HG02981 (cell line): ENCODE measurements around the gene PRR14L.
"Not testable (repeated sequence)": the region's sequence is repeated elsewhere in the genome, so short reads cannot be mapped to it uniquely, and the experiment has no call there.

Experiments used
- ATAC-seq: cut with Tn5 transposase; IDR thresholded peaks from one replicate; pipeline ENCODE4 v1.9.1; 2021; ENCODE audit warnings: mild to moderate bottlenecking, moderate library complexity; ENCODE audit not compliant: unreplicated experiment

Gene PRR14L

GRCh38 chr22:31742115-31742514, 7.8 kb downstream of the PRR14L start:
- ATAC-seq, result no peak

DNA sequence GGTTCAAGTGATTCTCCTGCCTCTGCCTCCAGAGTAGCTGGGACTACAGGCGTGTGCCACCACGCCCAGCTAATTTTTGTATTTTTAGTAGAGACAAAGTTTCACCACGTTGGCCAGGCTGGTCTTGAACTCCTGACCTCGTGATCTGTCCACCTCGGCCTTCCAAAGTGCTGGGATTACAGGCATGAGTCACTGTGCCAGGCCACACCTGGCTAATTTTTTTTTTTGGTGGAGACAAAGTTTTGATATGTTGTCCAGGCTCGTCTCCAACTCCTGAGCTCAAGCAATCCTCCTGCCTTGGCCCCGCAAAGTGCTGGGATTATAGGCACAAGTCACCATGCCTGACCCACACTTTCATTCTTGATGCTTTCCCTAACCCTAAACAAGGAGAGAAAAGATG, 9.6 kb downstream of the PRR14L start:
- ATAC-seq, result not testable (repeated sequence)

DNA sequence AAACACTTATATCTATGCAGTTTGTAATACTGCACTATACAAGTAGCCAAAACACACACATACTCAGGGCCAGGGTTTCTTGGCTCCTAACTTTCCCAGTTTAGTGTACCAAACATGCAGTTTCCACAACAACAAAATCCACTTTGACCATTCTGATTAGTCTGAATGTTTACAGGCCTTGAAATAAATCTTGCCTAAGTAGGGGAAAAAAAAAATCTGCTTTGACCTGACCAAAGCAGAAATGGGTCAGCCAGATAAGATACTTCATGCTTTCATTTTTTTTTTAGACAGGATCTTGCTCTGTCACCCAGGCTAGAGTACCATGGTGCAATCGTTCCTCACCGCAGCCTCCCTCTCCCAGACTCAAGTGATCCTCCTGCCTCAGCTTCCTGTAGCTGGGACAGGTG, 10.1 kb downstream of the PRR14L start:
- no peak for ATAC-seq

DNA sequence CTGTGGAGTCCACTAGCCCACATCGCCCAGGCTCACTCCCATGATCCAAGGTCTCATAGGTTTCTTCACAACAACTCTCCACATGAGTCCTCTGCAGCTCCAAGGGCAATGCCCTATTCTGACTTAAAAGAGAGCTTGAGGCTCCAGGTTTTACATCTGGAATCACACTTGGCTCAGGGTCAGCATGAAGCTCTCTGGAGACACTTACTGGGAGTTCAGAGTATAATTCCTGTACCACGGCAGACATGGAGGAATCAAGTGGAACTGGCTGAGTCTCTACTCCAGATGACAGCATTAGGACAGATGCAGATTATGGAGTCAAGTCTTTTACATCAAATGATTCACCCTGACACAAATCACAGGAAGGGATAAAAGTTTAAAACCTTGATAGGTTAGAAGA, 11.4 kb downstream of the PRR14L start:
- no peak for ATAC-seq

GRCh38 chr22:31737932-31738331, 12.0 kb downstream of the PRR14L start:
- ATAC-seq, result no peak

GRCh38 chr22:31736458-31736857, 13.5 kb downstream of the PRR14L start:
- no peak for ATAC-seq

DNA sequence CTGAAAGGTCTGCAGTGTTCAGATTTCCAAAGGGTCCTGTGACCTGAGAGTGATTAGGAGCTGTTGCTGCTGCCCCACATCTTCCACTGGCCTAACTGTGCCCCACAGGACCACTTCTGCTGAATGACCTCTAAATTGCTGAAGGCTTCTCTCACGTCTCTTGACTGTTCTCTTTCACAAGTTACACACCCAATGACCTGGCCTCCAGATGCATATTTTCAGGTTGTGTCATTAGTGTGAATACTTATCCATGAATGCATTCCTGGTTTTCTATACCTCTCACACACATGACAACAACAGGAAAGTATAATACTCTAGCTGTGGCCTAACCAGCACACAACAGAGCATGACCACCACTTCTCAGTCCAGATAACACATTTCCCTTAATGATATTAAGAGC, 15.4 kb downstream of the PRR14L start:
- no peak for ATAC-seq

DNA sequence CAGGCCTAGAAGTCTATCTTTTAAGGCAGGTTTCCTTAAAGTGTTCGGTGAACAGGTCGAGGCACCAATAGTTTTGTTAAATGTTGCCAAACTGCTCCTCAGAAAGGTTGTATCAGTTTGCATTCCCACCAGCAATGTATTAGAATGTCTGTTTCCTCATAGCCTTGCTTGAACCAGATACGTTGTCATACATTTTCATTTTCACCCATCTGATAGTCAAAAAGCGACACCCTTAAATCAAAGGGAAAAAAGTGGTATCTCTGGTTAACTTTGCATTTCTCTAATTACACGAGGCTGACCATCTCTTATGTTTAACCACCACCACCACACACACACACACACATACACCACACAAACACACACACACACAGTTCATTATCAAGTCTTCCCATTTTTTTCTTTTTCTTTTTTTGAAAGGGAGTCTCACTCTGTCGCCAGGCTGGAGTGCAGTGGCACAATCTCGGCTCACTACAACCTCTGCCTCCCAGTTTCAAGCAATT, 16.3 kb downstream of the PRR14L start:
- ATAC-seq, result no peak

- no peak for ATAC-seq
These were observed 17.7 kb downstream of the PRR14L start for GRCh38 chr22:31732089-31732829.

GRCh38 chr22:31730344-31730711, 19.6 kb downstream of the PRR14L start:
- no peak for ATAC-seq

GRCh38 chr22:31728857-31729256, 21.1 kb downstream of the PRR14L start:
- ATAC-seq, result no peak

- ATAC-seq, result no peak
These were observed 23.2 kb downstream of the PRR14L start for GRCh38 chr22:31726692-31727091.

DNA sequence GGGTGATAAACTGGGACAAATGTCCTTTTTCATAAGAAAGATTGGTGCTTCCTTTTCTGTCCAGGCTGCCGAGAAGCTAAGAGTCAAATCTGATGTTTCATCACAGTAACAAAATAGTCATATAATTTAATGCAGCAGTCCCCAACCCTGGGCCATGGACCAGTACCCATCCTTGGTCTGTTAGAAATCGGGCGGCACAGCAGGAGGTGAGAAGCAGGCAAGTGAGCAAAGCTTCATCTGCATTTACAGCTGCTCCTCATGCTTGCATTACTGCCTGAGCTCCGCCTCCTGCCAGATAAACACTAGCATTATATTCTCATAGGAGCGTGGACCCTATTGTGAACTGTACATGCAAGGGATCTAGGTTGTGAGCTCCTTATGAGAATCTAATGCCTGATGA, 26.2 kb downstream of the PRR14L start:
- no peak for ATAC-seq

GRCh38 chr22:31719850-31720471, 30.0 kb downstream of the PRR14L start:
- ATAC-seq, result no peak

- ATAC-seq, result no peak
These were observed 34.7 kb downstream of the PRR14L start for GRCh38 chr22:31715147-31715778.

GRCh38 chr22:31711226-31711625, 38.7 kb downstream of the PRR14L start:
- not testable (repeated sequence) for ATAC-seq

DNA sequence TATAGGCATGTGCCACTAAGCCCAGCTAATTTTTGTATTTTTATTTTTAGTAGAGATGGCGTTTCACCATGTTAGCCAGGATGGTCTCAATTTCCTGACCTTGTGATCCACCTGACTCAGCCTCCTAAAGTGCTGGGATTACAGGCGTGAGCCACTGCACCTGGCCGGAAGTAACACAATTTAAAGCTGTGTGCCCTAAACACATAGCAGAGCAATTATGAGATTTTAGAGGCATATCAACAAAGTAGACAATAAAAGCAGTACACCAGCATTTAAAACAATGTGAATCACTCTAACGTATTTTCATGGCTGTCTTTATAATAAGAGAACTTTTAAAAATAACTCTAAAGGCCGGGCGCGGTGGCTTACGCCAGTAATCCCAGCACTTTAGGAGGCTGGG, 42.4 kb downstream of the PRR14L start:
- ATAC-seq, result no peak

DNA sequence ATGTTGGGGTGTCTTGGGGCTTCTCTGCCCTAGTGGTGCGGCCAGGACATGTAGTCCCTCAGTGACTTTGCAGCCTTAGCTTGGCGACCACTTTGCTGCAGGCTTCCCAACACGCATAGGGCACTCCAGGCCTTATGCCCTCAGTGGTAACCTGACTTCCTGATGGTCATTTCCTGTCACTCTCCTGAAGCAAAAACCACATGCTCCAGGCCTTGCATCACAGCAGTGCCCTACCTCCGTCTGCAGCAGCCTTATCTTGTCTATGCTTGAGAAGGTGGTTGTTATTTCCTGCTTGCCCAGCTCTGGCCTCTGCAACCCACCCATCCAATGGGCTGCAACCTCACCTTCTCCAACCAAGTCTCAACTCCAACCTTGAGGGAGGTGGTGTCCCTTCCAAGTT, 54.5 kb downstream of the PRR14L start:
- no peak for ATAC-seq

DNA sequence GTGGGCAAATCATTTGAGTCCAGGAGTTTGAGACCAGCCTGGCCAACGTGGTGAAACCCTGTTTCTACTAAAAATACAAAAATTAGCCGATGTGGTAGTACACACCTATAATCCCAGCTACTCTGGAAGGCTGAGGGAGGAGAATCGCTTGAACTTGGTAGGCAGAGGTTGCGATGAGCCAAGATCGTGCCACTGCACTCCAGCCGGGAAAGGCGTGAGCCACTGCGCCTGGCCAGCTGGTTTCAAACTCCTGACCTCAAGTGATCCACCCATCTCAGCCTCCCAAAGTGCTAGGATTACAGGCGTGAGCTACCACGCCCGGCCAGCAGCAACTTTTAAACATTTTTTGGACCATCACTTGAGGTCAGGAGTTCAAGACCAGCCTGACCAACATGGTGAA, 55.9 kb downstream of the PRR14L start:
- ATAC-seq, result not testable (repeated sequence)

- no peak for ATAC-seq
These were observed 57.6 kb downstream of the PRR14L start for GRCh38 chr22:31692186-31692886.

- ATAC-seq, result no peak
These were observed 58.5 kb downstream of the PRR14L start for GRCh38 chr22:31691408-31691807.
